Activated T-cell treated with anti-CD3 and anti-CD28 coated beads, Interleukin-2, amount 50 U/mL, for 4 hours (primary cell): ENCODE data around the gene DNAH7. TPM values are rescaled to one million over a fixed set of nuclear protein-coding genes. Genes with fewer than 3 reads are reported as not detected.

Source experiments
- ATAC-seq, 2 donors: fragments of 200-7000 bp; cut with Tn5 transposase; one replicate each; pipeline ENCODE4 v1.10.0; 2021
- DNase-seq: peaks from one replicate; pipeline ENCODE4 v3.0.0-alpha.2; 2020
- H3K27me3 Mint-ChIP-seq: one replicate; pipeline ENCODE4 v1.8.0; 2021; ENCODE audit warnings: low read depth, mixed read lengths
- H3K36me3 Mint-ChIP-seq: one replicate; pipeline ENCODE4 v1.8.0; 2022; ENCODE audit warnings: mixed read lengths; ENCODE audit not compliant: insufficient read depth
- H3K4me1 Mint-ChIP-seq: one replicate; pipeline ENCODE4 v1.8.0; 2021; ENCODE audit warnings: low read depth, mixed read lengths
- H3K4me3 Mint-ChIP-seq: one replicate; pipeline ENCODE4 v1.8.0; 2021; ENCODE audit warnings: mild to moderate bottlenecking, moderate library complexity, mixed read lengths
- H3K9me3 Mint-ChIP-seq: one replicate; pipeline ENCODE4 v1.8.0; 2021; ENCODE audit warnings: mixed read lengths
- total RNA-seq, 3 donors: library from RNA; stranded (reverse); gene quantifications; one replicate each; pipeline ENCODE4 v1.2.1, GENCODE V29; 2021

DNAH7 gene
- total RNA-seq, 3 donors from 2014 or later, result 0.26 TPM; not detected in 2

GRCh38 chr2:195902857-195903256, 165.8 kb downstream of the DNAH7 start:
- no peak for ATAC-seq
- no peaks in the 10 kb centered on the region for H3K4me1 Mint-ChIP-seq

GRCh38 chr2:195899226-195899625, 169.4 kb downstream of the DNAH7 start:
- no peaks in the 10 kb centered on the region for H3K9me3 Mint-ChIP-seq

More at GRCh38 chr2:195902857-195903256, 165.8 kb downstream of the DNAH7 start:
- Mint-ChIP-seq H3K27me3 (peaks cover 9% of the 10 kb centered on the region), H3K4me3 (no peak overlapping the region), H3K9me3 (no peaks in the 10 kb centered on the region), H3K36me3 (no peaks in the 10 kb centered on the region)
- DNase-seq, result no peak

GRCh38 chr2:195898505-195899191, 170.0 kb downstream of the DNAH7 start:
- no peaks in the 10 kb centered on the region for H3K4me1 Mint-ChIP-seq
- H3K4me3 Mint-ChIP-seq, result no peak overlapping the region
- H3K27me3 Mint-ChIP-seq, result peaks cover 3% of the 10 kb centered on the region
- H3K36me3 Mint-ChIP-seq, result no peaks in the 10 kb centered on the region
- no peaks in the 10 kb centered on the region for H3K9me3 Mint-ChIP-seq
- ATAC-seq, result no peak
- no peak for DNase-seq

More at GRCh38 chr2:195899226-195899625, 169.4 kb downstream of the DNAH7 start:
- H3K36me3 Mint-ChIP-seq, result no peaks in the 10 kb centered on the region
- H3K4me3 Mint-ChIP-seq, result no peak overlapping the region
- ATAC-seq (no peak), DNase-seq (no peak)
- peaks cover 5% of the 10 kb centered on the region for H3K27me3 Mint-ChIP-seq
- no peaks in the 10 kb centered on the region for H3K4me1 Mint-ChIP-seq

GRCh38 chr2:195891081-195891480, 177.6 kb downstream of the DNAH7 start:
- H3K36me3 Mint-ChIP-seq, result no peaks in the 10 kb centered on the region
- H3K27me3 Mint-ChIP-seq, result peaks cover 5% of the 10 kb centered on the region
- no peak for DNase-seq
- H3K4me3 Mint-ChIP-seq, result no peak overlapping the region
- no peaks in the 10 kb centered on the region for H3K9me3 Mint-ChIP-seq
- H3K4me1 Mint-ChIP-seq, result no peaks in the 10 kb centered on the region
- no peak for ATAC-seq

GRCh38 chr2:195879153-195879552, 189.5 kb downstream of the DNAH7 start:
- no peak for DNase-seq
- Mint-ChIP-seq H3K4me3 (no peak overlapping the region), H3K36me3 (no peaks in the 10 kb centered on the region), H3K27me3 (no peaks in the 10 kb centered on the region), H3K9me3 (no peaks in the 10 kb centered on the region), H3K4me1 (no peaks in the 10 kb centered on the region)
- no peak for ATAC-seq

GRCh38 chr2:195871326-195871725, 197.3 kb downstream of the DNAH7 start:
- no peaks in the 10 kb centered on the region for H3K4me1 Mint-ChIP-seq
- no peak for DNase-seq
- no peaks in the 10 kb centered on the region for H3K36me3 Mint-ChIP-seq
- no peak overlapping the region for H3K4me3 Mint-ChIP-seq
- ATAC-seq, result no peak
- peaks cover 20% of the 10 kb centered on the region for H3K27me3 Mint-ChIP-seq
- no peaks in the 10 kb centered on the region for H3K9me3 Mint-ChIP-seq

- DNase-seq (no peak), ATAC-seq (no peak)
- Mint-ChIP-seq H3K4me1 (peaks cover 3% of the 10 kb centered on the region), H3K36me3 (no peaks in the 10 kb centered on the region), H3K27me3 (peaks cover 13% of the 10 kb centered on the region), H3K9me3 (no peaks in the 10 kb centered on the region), H3K4me3 (no peak overlapping the region)
Measured at GRCh38 chr2:195864316-195864715, 204.3 kb downstream of the DNAH7 start.

GRCh38 chr2:195863564-195863963, 205.1 kb downstream of the DNAH7 start:
- H3K4me1 Mint-ChIP-seq, result peaks cover 3% of the 10 kb centered on the region
- H3K4me3 Mint-ChIP-seq, result no peak overlapping the region
- no peaks in the 10 kb centered on the region for H3K9me3 Mint-ChIP-seq
- no peaks in the 10 kb centered on the region for H3K36me3 Mint-ChIP-seq
- ATAC-seq (no peak), DNase-seq (no peak)
- H3K27me3 Mint-ChIP-seq, result peaks cover 14% of the 10 kb centered on the region

GRCh38 chr2:195863121-195863520, 205.5 kb downstream of the DNAH7 start:
- H3K4me3 Mint-ChIP-seq, result no peak overlapping the region
- peaks cover 15% of the 10 kb centered on the region for H3K27me3 Mint-ChIP-seq
- ATAC-seq (no peak), DNase-seq (no peak)
- peaks cover 3% of the 10 kb centered on the region for H3K4me1 Mint-ChIP-seq
- H3K36me3 Mint-ChIP-seq, result no peaks in the 10 kb centered on the region
- H3K9me3 Mint-ChIP-seq, result no peaks in the 10 kb centered on the region

GRCh38 chr2:195861821-195862220, 206.8 kb downstream of the DNAH7 start:
- H3K36me3 Mint-ChIP-seq, result no peaks in the 10 kb centered on the region
- peaks cover 3% of the 10 kb centered on the region for H3K4me1 Mint-ChIP-seq
- no peak overlapping the region for H3K4me3 Mint-ChIP-seq
- DNase-seq (no peak), ATAC-seq (no peak)
- H3K9me3 Mint-ChIP-seq, result no peaks in the 10 kb centered on the region
- H3K27me3 Mint-ChIP-seq, result peaks cover 15% of the 10 kb centered on the region

GRCh38 chr2:195859513-195859912, 209.1 kb downstream of the DNAH7 start:
- Mint-ChIP-seq H3K36me3 (no peaks in the 10 kb centered on the region), H3K9me3 (no peaks in the 10 kb centered on the region), H3K4me1 (peaks cover 3% of the 10 kb centered on the region), H3K4me3 (no peak overlapping the region), H3K27me3 (peaks cover 15% of the 10 kb centered on the region)
- DNase-seq, result no peak
- no peak for ATAC-seq

- Mint-ChIP-seq H3K27me3 (peaks cover 10% of the 10 kb centered on the region), H3K4me1 (no peaks in the 10 kb centered on the region), H3K36me3 (no peaks in the 10 kb centered on the region), H3K4me3 (no peak overlapping the region), H3K9me3 (no peaks in the 10 kb centered on the region)
- no peak for ATAC-seq
- DNase-seq, result no peak
Measured at GRCh38 chr2:195857132-195857531, 211.5 kb downstream of the DNAH7 start.

- no peak for DNase-seq
- Mint-ChIP-seq H3K9me3 (no peaks in the 10 kb centered on the region), H3K27me3 (peaks cover 3% of the 10 kb centered on the region), H3K4me1 (no peaks in the 10 kb centered on the region), H3K4me3 (no peak overlapping the region), H3K36me3 (no peaks in the 10 kb centered on the region)
- no peak for ATAC-seq
Measured at GRCh38 chr2:195850764-195851163, 217.9 kb downstream of the DNAH7 start.

- no peak for ATAC-seq
- peaks cover 3% of the 10 kb centered on the region for H3K27me3 Mint-ChIP-seq
- H3K4me1 Mint-ChIP-seq, result no peaks in the 10 kb centered on the region
- H3K4me3 Mint-ChIP-seq, result no peak overlapping the region
- no peak for DNase-seq
- H3K9me3 Mint-ChIP-seq, result no peaks in the 10 kb centered on the region
- no peaks in the 10 kb centered on the region for H3K36me3 Mint-ChIP-seq
Measured at GRCh38 chr2:195848119-195848899, 220.3 kb downstream of the DNAH7 start.

GRCh38 chr2:195842932-195843331, 225.7 kb downstream of the DNAH7 start:
- Mint-ChIP-seq H3K4me3 (peak overlapping the region; percentile 46), H3K4me1 (peaks cover 13% of the 10 kb centered on the region)
- ATAC-seq, result no peak

More at GRCh38 chr2:195842932-195843331, 225.7 kb downstream of the DNAH7 start:
- H3K27me3 Mint-ChIP-seq, result no peaks in the 10 kb centered on the region
- DNase-seq, result no peak
- no peaks in the 10 kb centered on the region for H3K36me3 Mint-ChIP-seq
- no peaks in the 10 kb centered on the region for H3K9me3 Mint-ChIP-seq
